ENCODE measurements around the gene DLG1. TPM values are rescaled to one million over a fixed set of nuclear protein-coding genes. Genes with fewer than 3 reads are reported as not detected.

Gene DLG1
- total RNA-seq = 100 to 1,000 TPM; 134 to 211 (median 152) TPM

GRCh38 chr3:197298341-197298944 is at the start of gene DLG1:
TSS of gene DLG1 (minus strand) at chr3:197298612. CDS start at chr3:197297204, 1,408 bp downstream.
- peak within 1 kb of the TSS; percentile 73 to 99 (median 90) for H3K4me3 ChIP-seq
- in situ Hi-C loops (cut with MboI; ENCODE audit: low pct_ligation_motif_present in 1 of 4, low pct_unique_long_range_greater_than_20kb in 1 of 4, low sequenced_read_pairs in 3 of 4) (no loop called here), intact Hi-C loops (cut with DNase I; ENCODE audit: low total_unique reads) (no loop called here)
- TF ChIP-seq CTCF (IDR thresholded peaks at IDR 0.05) (no peak), EP300 (IDR thresholded peaks at IDR 0.05; ENCODE audit: low read depth) (no peak), POLR2AphosphoS5 (IDR thresholded peaks at IDR 0.05) (peak; percentile 55 to 79 (median 65)), POLR2A (IDR thresholded peaks at IDR 0.05) (peak; percentile 69)
- H3K27ac ChIP-seq = peak within 1 kb of the TSS; percentile 92 to 98 (median 96)
- H3K4me1 ChIP-seq = peaks cover 0 to 47% (median 5%) of the 10 kb centered on the region in 4 donors
- no peaks in the 10 kb centered on the region for H3K36me3 ChIP-seq
- H3K27me3 ChIP-seq = no peaks in the 10 kb centered on the region
- WGBS, 2 donors (ENCODE audit: low coverage in 1 of 2) = 0% methylated on average over 2 to 9 of the region's 29 CpGs
- DNase-seq = peak; percentile 95
- no peaks in the 10 kb centered on the region for H3K9me3 ChIP-seq

- no peaks in the 10 kb centered on the region for H3K4me1 ChIP-seq
- H3K27ac ChIP-seq = no peak overlapping the region
- no peak overlapping the region for H3K4me3 ChIP-seq
- no peak for TF ChIP-seq POLR2A (IDR thresholded peaks at IDR 0.05)
- no peak for TF ChIP-seq EP300 (IDR thresholded peaks at IDR 0.05; ENCODE audit: low read depth)
- no peak for TF ChIP-seq CTCF (IDR thresholded peaks at IDR 0.05)
- TF ChIP-seq POLR2AphosphoS5 (IDR thresholded peaks at IDR 0.05) = no peak
- intact Hi-C loops (cut with DNase I; ENCODE audit: low total_unique reads) = no loop called here
- no peaks in the 10 kb centered on the region for H3K27me3 ChIP-seq
- 89 to 91% methylated on average over 5 to 6 of the region's 6 CpGs for WGBS, 2 donors (ENCODE audit: low coverage in 1 of 2)
- H3K36me3 ChIP-seq = no peaks in the 10 kb centered on the region
- no peak for DNase-seq
- H3K9me3 ChIP-seq = no peaks in the 10 kb centered on the region
- in situ Hi-C loops (cut with MboI; ENCODE audit: low pct_ligation_motif_present in 1 of 4, low pct_unique_long_range_greater_than_20kb in 1 of 4, low sequenced_read_pairs in 3 of 4) = no loop called here
Measured at GRCh38 chr3:197348014-197348413, 49.6 kb upstream of the DLG1 start.

GRCh38 chr3:197345390-197345789 is 47.0 kb upstream of the DLG1 start:
- no peak overlapping the region for H3K27ac ChIP-seq
- DNase-seq = no peak
- WGBS, 2 donors (ENCODE audit: low coverage in 1 of 2) = 83 to 88% methylated on average over 4 of the region's 4 CpGs
- H3K36me3 ChIP-seq = no peaks in the 10 kb centered on the region
- TF ChIP-seq POLR2A (IDR thresholded peaks at IDR 0.05) = no peak
- no peak for TF ChIP-seq EP300 (IDR thresholded peaks at IDR 0.05; ENCODE audit: low read depth)
- TF ChIP-seq CTCF (IDR thresholded peaks at IDR 0.05) = no peak
- TF ChIP-seq POLR2AphosphoS5 (IDR thresholded peaks at IDR 0.05) = no peak
- intact Hi-C loops (cut with DNase I; ENCODE audit: low total_unique reads) (no loop called here), in situ Hi-C loops (cut with MboI; ENCODE audit: low pct_ligation_motif_present in 1 of 4, low pct_unique_long_range_greater_than_20kb in 1 of 4, low sequenced_read_pairs in 3 of 4) (no loop called here)
- no peaks in the 10 kb centered on the region for H3K27me3 ChIP-seq
- no peaks in the 10 kb centered on the region for H3K9me3 ChIP-seq
- H3K4me3 ChIP-seq = no peak overlapping the region
- H3K4me1 ChIP-seq = no peaks in the 10 kb centered on the region

- DNase-seq = no peak
Measured at GRCh38 chr3:197344582-197345318, 46.3 kb upstream of the DLG1 start.

More at GRCh38 chr3:197344582-197345318, 46.3 kb upstream of the DLG1 start:
- in situ Hi-C loops (cut with MboI; ENCODE audit: low pct_ligation_motif_present in 1 of 4, low pct_unique_long_range_greater_than_20kb in 1 of 4, low sequenced_read_pairs in 3 of 4) (no loop called here), intact Hi-C loops (cut with DNase I; ENCODE audit: low total_unique reads) (no loop called here)
- 87 to 93% methylated on average over 11 of the region's 11 CpGs for WGBS, 2 donors (ENCODE audit: low coverage in 1 of 2)
- H3K27ac ChIP-seq = no peak overlapping the region
- no peak for TF ChIP-seq EP300 (IDR thresholded peaks at IDR 0.05; ENCODE audit: low read depth)
- TF ChIP-seq POLR2A (IDR thresholded peaks at IDR 0.05) = no peak
- no peak for TF ChIP-seq CTCF (IDR thresholded peaks at IDR 0.05)
- no peak for TF ChIP-seq POLR2AphosphoS5 (IDR thresholded peaks at IDR 0.05)
- H3K36me3 ChIP-seq = no peaks in the 10 kb centered on the region
- H3K27me3 ChIP-seq = no peaks in the 10 kb centered on the region
- no peak overlapping the region for H3K4me3 ChIP-seq
- peaks cover 0 to 4% (median 0%) of the 10 kb centered on the region in 4 donors for H3K4me1 ChIP-seq
- no peaks in the 10 kb centered on the region for H3K9me3 ChIP-seq

All from transverse colon (tissue), 4 donors.